Keratinocyte (primary cell): ENCODE data around the gene ADM. TPM values are rescaled to one million over a fixed set of nuclear protein-coding genes. Genes with fewer than 3 reads are reported as not detected.
A peak's percentile ranks its signal among the peaks of the same experiment; 100 is the strongest.

Source experiments
- DNase-seq: peaks from one replicate; pipeline ENCODE4 v3.0.0-alpha.2; 2011; ENCODE audit warnings: low read depth, missing footprints, low spot score
- FAIRE-seq: peaks from 2 replicates; lab custom pipeline; 2011; peaks lifted over from hg19 to GRCh38; lab: Jason Lieb, UNC
- H2AFZ ChIP-seq: 2 replicates; pipeline ENCODE4 v1.6.0; 2012; ENCODE audit warnings: low read length, control low read depth, inconsistent platforms; ENCODE audit not compliant: control insufficient read depth
- H3K27ac ChIP-seq: 2 replicates; pipeline ENCODE4 v1.5.1; 2011; ENCODE audit warnings: low read length; ENCODE audit not compliant: control insufficient read depth, insufficient read depth
- H3K27me3 ChIP-seq: 3 replicates; pipeline ENCODE4 v1.6.0; 2011; ENCODE audit warnings: low read length; ENCODE audit not compliant: control insufficient read depth, insufficient read depth; ENCODE audit errors: extremely low read depth
- H3K36me3 ChIP-seq, 2 experiments: 2 replicates in 1 of 2; 3 replicates in 1 of 2; pipeline ENCODE4 v1.5.1; 2011; ENCODE audit warnings: low read length in 2 of 2, mild to moderate bottlenecking in 1 of 2; ENCODE audit not compliant: control insufficient read depth in 2 of 2, insufficient read depth in 2 of 2; ENCODE audit errors: extremely low read depth in 1 of 2
- H3K4me1 ChIP-seq: 3 replicates; pipeline ENCODE4 v1.5.1; 2011; ENCODE audit warnings: low read length; ENCODE audit not compliant: control insufficient read depth, insufficient read depth; ENCODE audit errors: extremely low read depth
- H3K4me2 ChIP-seq: 3 replicates; pipeline ENCODE4 v1.6.0; 2011; ENCODE audit warnings: low read depth, low read length; ENCODE audit not compliant: control insufficient read depth, insufficient read depth; ENCODE audit errors: extremely low read depth
- H3K4me3 ChIP-seq, 3 experiments: fragments of 200-600 bp in 1 of 3; sonication (generic) in 1 of 3; 2 replicates in 2 of 3; 3 replicates in 1 of 3; pipeline ENCODE4 v1.5.1; 2011 to 2016; ENCODE audit warnings: low read length in 3 of 3, mild to moderate bottlenecking in 3 of 3, control low read depth in 2 of 3, inconsistent platforms in 1 of 3, low read depth in 1 of 3, mixed read lengths in 1 of 3, mixed run types in 1 of 3, moderate library complexity in 1 of 3; ENCODE audit not compliant: control insufficient read depth in 2 of 3, insufficient read depth in 2 of 3; ENCODE audit errors: extremely low read depth in 1 of 3
- H3K79me2 ChIP-seq: 2 replicates; pipeline ENCODE4 v1.6.0; 2012; ENCODE audit warnings: low read length; ENCODE audit not compliant: control insufficient read depth, insufficient read depth
- H3K9ac ChIP-seq: 3 replicates; pipeline ENCODE4 v1.6.0; 2011; ENCODE audit warnings: low read length; ENCODE audit not compliant: control insufficient read depth, insufficient read depth; ENCODE audit errors: extremely low read depth
- H3K9me1 ChIP-seq: 3 replicates; pipeline ENCODE4 v1.6.0; 2011; ENCODE audit warnings: low read length; ENCODE audit not compliant: control insufficient read depth, insufficient read depth; ENCODE audit errors: extremely low read depth
- H3K9me3 ChIP-seq: 2 replicates; pipeline ENCODE4 v1.5.1; 2012; ENCODE audit warnings: low read depth, low read length; ENCODE audit not compliant: control insufficient read depth
- H4K20me1 ChIP-seq: 3 replicates; pipeline ENCODE4 v1.6.0; 2011; ENCODE audit warnings: low read length; ENCODE audit not compliant: control insufficient read depth, insufficient read depth; ENCODE audit errors: extremely low read depth
- EZH2 ChIP-seq: IDR thresholded peaks from one replicate; pipeline ENCODE4 v1.6.1; 2012; ENCODE audit warnings: inconsistent platforms, mild to moderate bottlenecking, low read length, moderate library complexity
- dilution Hi-C: fragments of 300-500 bp; cut with MboI; formaldehyde crosslinking; loops from one replicate; pipeline ENCODE4 v1.7.0; 2020; ENCODE audit warnings: low sequenced_read_pairs; ENCODE audit not compliant: extremely low pct_ligation_motif_present
- polyA plus RNA-seq, 5 experiments: library from polyadenylated mRNA; depleted of rRNA in 3 of 5; stranded (reverse) in 3 of 5; stranded (forward) in 1 of 5; unstranded in 1 of 5; fragments of >200 nt; gene quantifications; 1 replicate in 1 of 5; 2 replicates in 3 of 5; 3 replicates in 1 of 5; pipeline versions ENCODE4 v1.2.1 to v1.2.3, GENCODE V29; 2011 to 2012; ENCODE audit warnings: missing spikeins in 2 of 5, low read depth in 1 of 5, low replicate concordance in 1 of 5
- TF ChIP-seq, protein P1 (sequence below), 3 experiments: IDR thresholded peaks in 1 of 3; conservative IDR thresholded peaks in 1 of 3; optimal IDR thresholded peaks in 1 of 3; 2 replicates in 2 of 3; 3 replicates in 1 of 3; pipeline versions ENCODE3 to v1.5.1; 2011; ENCODE audit warnings: low read length in 3 of 3, mild to moderate bottlenecking in 3 of 3, moderate library complexity in 2 of 3, control low read depth in 1 of 3, inconsistent platforms in 1 of 3; ENCODE audit not compliant: insufficient read depth in 2 of 3; ENCODE audit errors: extremely low read depth in 1 of 3

Gene ADM
- polyA plus RNA-seq, 1 donor (not counting 4 experiments of a cell fraction or from before 2014, with no cell fraction given): 57.9 TPM

DNA sequence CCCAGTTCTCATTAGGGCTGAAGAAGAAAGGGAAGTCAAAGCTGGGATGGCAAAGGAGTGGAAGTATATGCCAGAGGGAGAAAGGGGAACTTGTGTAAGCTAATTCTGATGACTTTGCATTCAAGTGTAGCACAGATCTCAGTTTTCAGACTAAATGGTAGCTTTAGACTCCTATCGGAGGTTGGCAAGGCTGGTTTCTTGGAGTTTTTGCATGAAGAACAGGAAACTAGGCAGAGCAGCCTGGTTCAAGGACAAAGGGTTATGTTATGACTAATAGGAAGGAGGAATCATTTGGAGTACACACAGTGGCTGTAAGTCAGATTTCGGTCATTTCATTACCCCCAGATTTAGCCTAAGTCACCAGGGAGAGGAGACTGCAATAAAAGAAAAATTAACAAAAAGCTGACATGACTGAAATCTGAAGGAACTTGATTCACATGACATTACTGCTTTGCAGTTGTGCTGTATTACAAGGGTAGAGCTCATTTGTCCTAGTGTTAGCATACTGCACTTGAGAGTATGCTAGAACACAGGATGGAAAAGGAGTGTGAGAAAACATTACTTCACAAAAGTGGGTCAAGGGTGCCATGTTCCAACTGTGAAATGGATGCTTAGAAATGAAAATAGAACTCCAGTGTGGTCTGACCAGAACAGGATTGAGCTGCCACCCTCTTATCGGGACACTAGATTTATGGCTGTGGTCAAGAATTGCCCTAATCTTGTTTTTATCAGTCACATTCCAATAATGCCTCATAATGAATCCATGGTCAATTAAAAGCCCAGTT is 23.6 kb downstream of the ADM start:
- dilution Hi-C loops: no loop called here
- H3K27ac ChIP-seq: no peak overlapping the region
- H4K20me1 ChIP-seq: no peaks in the 10 kb centered on the region
- no peak overlapping the region for H2AFZ ChIP-seq
- no peak overlapping the region for H3K4me3 ChIP-seq
- peak; percentile 53 for FAIRE-seq
- peaks cover 18% of the 10 kb centered on the region for H3K4me1 ChIP-seq
- no peaks in the 10 kb centered on the region for H3K9me1 ChIP-seq
- DNase-seq: no peak
- H3K9ac ChIP-seq: no peak overlapping the region
- H3K27me3 ChIP-seq: no peaks in the 10 kb centered on the region
- H3K4me2 ChIP-seq: no peak overlapping the region
- no peak for TF ChIP-seq EZH2
- TF ChIP-seq, protein P1, sequence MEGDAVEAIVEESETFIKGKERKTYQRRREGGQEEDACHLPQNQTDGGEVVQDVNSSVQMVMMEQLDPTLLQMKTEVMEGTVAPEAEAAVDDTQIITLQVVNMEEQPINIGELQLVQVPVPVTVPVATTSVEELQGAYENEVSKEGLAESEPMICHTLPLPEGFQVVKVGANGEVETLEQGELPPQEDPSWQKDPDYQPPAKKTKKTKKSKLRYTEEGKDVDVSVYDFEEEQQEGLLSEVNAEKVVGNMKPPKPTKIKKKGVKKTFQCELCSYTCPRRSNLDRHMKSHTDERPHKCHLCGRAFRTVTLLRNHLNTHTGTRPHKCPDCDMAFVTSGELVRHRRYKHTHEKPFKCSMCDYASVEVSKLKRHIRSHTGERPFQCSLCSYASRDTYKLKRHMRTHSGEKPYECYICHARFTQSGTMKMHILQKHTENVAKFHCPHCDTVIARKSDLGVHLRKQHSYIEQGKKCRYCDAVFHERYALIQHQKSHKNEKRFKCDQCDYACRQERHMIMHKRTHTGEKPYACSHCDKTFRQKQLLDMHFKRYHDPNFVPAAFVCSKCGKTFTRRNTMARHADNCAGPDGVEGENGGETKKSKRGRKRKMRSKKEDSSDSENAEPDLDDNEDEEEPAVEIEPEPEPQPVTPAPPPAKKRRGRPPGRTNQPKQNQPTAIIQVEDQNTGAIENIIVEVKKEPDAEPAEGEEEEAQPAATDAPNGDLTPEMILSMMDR (optimal IDR thresholded peaks at IDR 0.05 in 1 of 3, IDR thresholded peaks at IDR 0.05 in 1 of 3, conservative IDR thresholded peaks at IDR 0.05 in 1 of 3; ENCODE audit: extremely low read depth in 1 of 3, insufficient read depth in 2 of 3, low read length in 3 of 3): no peak
- no peaks in the 10 kb centered on the region for H3K36me3 ChIP-seq
- H3K79me2 ChIP-seq: no peaks in the 10 kb centered on the region
- no peaks in the 10 kb centered on the region for H3K9me3 ChIP-seq

DNA sequence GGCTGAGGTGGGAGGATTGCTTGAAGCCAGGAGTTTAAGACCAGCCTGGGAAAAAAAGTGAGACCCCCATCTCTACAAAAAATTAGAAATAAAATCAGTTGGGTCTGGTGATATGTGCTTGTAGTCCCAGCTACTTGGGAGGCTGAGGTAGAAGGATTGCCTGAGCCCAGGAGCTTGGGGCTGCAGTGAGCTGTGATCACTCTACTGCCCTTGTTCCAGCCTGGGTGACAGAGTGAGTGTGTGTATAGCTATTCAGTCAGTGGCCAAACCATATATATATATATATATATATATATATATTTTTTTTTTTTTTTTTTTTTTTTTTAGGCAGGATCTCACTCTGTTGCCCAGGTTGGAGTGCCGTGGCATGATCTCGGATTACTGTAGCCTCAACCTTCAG is 24.5 kb downstream of the ADM start:
- Histone ChIP-seq H3K79me2 (no peaks in the 10 kb centered on the region), H3K4me1 (peaks cover 18% of the 10 kb centered on the region), H3K4me2 (no peak overlapping the region), H3K9me1 (no peaks in the 10 kb centered on the region), H3K4me3 (no peak overlapping the region), H3K27ac (peak overlapping the region; percentile 24), H4K20me1 (no peaks in the 10 kb centered on the region), H3K27me3 (no peaks in the 10 kb centered on the region), H3K36me3 (no peaks in the 10 kb centered on the region), H3K9me3 (no peaks in the 10 kb centered on the region), H3K9ac (no peak overlapping the region), H2AFZ (no peak overlapping the region)
- DNase-seq (no peak), FAIRE-seq (no peak)
- dilution Hi-C loops: no loop called here
- TF ChIP-seq, protein P1 (optimal IDR thresholded peaks at IDR 0.05 in 1 of 3, IDR thresholded peaks at IDR 0.05 in 1 of 3, conservative IDR thresholded peaks at IDR 0.05 in 1 of 3; ENCODE audit: extremely low read depth in 1 of 3, insufficient read depth in 2 of 3, low read length in 3 of 3): no peak
- TF ChIP-seq EZH2: no peak
